Activated CD8-positive, alpha-beta memory T cell treated with anti-CD3 and anti-CD28 coated beads, Interleukin-2, amount 50 U/mL, for 1 hour (primary cell): ENCODE results near the gene THG1L.
A peak's percentile ranks its signal among the peaks of the same experiment; 100 is the strongest.
"Not testable (repeated sequence)": the region's sequence is repeated elsewhere in the genome, so short reads cannot be mapped to it uniquely, and the experiment has no call there.

ENCODE experiments used
- DNase-seq: peaks from one replicate; pipeline ENCODE4 v3.0.0-alpha.2; 2020; ENCODE audit errors: extremely low read depth

THG1L gene

DNA sequence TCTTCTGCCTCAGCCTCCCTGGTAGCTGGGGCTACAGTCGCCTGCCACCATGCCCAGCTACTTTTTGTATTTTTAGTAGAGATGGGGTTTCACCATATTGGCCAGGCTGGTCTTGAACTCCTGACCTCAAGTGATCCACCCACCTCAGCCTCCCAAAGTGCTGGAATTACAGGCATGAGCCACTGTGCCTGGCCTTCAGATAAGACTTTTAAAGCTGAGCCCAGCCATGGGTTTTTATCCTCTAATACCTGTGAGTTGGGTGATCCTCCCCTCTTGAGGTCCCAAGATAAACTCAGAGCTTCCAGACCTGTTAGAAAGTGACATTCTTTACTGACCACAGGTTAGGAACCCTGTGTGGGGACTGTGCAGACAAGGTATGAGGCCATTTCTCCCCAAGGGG lies 3.4 kb upstream of the THG1L start:
- DNase-seq, result not testable (repeated sequence)

GRCh38 chr5:157729858-157730257 lies 1.4 kb upstream of the THG1L start:
- no peak for DNase-seq

GRCh38 chr5:157730900-157731271 lies 334 bp upstream of the THG1L start:
- DNase-seq, result no peak

DNA sequence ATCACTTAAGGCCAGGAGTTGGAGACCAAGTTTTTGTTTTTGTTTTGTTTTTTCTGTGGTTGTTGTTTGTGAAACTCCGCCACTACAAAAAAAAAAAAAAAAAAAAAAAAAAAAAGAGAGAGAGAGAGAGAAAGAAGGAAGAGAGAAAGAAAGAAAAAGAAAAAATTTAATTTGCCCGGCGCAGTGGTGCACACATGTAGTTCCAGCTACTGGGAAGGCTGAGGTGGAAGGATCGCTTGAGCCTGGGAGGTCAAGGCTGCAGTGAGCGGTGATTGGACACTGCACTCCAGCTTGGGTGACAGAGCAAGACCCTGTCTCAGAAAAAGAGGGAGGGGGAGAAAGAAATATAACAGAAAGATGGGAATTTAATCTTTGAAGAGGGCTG lies 902 bp downstream of the THG1L start:
- DNase-seq, result no peak

DNA sequence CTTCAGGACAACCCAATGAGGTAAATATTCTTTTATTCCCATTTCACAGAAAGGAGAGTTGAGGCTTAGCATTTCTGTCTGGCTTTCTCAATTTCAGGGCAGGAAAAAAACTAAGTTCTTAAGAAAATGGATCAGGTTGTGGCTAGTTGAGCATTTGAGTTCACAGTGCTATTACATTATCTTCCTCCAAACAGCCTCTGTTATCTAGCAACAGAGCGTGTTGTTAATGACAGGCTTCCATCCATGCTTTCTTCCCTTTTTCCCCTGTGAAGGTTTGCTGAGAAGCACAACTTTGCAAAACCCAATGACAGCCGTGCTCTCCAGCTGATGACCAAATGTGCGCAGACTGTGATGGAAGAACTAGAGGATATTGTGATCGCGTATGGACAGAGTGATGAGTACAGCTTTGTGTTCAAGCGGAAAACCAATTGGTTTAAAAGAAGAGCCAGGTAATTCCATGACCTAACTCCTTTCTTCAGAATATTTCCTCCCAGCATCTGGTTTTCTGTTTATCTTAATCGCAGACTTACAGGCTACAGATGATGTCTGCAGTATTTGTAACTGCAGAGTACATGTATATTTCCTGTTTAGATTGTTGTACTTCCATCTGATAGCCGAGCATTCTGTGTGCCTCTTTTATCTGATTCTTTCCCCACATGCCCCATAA lies 1.5 kb downstream of the THG1L start:
- DNase-seq, result no peak

GRCh38 chr5:157734436-157734835 lies 3.2 kb downstream of the THG1L start:
- no peak for DNase-seq

- DNase-seq, result no peak
These were observed 4.8 kb downstream of the THG1L start for GRCh38 chr5:157735991-157736390.

DNA sequence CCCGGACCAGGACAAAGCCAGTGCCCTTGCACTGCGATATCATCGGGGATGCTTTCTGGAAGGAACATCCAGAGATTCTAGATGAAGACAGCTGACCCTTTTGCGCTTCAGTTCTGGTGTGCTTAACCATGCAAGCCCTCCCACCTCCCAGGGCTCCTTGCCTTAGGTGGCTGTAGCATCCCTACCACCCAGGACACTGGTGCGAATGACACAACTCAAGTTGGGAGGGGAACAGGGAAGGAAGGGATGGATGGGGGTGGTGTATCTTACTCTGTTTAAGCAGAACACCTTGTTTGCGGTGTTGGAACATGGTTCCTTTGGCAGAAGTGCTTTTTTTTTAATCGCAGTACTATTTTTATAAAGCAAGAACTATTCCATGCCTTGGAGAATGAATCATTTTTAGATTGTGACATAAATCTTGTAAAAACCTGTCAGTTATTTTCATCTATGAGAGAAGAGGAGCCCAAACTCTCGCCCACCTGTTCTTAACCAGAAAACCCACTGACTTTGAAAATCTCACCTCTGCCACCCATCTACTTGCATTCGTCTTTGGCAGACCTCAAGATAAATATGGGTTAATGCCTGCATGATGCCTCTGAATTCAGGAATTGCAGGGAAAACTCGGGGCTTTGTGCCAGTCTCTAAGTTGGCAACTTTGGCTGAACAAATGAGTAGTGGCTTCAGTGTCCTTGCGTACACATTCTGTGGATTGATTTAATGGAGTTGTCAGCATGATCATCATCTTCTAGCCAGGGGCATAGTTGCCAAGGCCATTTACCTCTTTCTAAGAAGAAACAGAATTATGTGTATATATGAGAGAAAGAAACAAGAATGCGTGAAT lies 8.4 kb downstream of the THG1L start:
- DNase-seq, result no peak

DNA sequence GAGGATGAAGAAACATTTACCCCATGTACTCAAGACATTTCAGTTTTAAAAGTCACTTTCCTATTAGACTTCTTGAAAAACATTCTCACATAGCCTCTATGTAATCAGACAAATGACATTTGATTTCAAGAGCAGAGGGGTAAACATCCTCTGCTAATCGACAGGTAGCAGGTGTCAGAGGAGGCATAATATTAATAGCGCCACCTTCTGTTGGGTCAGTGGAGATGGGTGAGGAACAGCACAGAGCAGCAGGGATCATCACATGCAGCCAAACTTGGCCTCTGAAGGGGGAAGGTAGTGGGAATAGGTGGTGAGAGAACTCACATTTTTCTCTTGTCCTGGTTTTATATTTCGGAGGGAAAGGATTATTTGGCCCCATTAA lies 9.0 kb downstream of the THG1L start:
- DNase-seq, result no peak

DNA sequence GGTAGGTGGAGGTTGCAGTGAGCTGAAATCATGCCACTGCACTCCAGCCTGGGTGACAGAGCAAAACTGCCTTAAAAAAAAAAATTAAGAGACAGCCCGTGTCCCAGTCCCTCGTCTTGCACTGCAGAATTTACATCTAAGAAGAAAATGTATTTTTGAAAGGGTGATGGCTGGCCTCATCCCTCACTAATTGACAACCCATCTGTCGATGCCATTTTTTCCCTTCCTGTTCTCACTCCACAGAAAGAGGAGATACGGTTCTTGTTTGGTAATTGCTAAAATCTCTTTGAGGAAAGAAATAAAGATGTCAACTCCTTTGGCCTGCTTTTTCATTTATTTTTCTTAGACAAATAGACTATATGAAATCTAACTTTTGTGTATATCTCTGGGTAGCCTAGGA lies 9.9 kb downstream of the THG1L start:
- DNase-seq, result no peak

DNA sequence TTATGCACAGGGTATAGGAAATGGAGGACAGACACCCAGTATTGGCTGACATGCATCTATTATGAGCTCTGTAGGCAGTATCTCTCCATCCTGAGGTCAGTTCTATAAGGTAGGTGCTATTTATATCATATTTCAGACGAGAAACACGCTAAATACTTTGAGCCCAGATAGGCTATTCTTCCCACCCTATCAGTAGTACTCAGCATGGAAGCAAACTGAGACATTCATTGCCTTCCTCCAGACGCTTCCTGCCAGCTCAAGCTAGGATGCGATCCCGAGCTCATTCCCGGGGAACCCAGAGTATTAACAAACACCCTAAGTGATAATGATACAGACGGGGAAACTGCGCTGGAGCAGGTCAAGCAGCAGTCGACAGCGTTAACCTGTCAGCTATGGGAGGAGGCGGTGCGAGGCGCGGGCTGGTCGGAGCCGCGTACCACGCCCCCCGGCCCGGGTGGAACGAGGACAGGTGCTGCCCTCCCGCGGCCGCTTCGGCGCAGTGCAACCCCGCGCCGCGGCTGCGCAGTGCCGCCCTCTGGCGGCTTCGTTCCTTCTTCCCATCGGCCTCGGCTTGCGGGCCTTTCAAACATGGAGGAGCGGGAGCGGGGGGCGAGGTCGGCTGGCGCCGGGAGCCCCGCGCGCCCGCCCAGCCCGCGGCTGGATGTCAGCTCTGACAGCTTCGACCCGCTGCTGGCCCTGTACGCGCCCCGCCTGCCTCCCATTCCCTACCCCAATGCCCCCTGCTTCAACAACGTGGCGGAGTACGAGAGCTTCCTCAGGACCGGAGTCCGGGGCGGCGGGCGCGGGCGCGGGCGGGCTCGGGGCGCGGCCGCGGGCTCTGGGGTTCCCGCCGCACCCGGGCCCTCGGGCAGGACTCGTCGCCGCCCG lies 12.2 kb downstream of the THG1L start, which contains the start of gene LSM11:
TSS of gene LSM11 (plus strand) at position 550 of the 888 bp plus-strand sequence. CDS start at position 589, 39 bp downstream.
- peak; percentile 71 for DNase-seq

- DNase-seq, result no peak
These were observed 13.1 kb downstream of the THG1L start for GRCh38 chr5:157744051-157745011.

DNA sequence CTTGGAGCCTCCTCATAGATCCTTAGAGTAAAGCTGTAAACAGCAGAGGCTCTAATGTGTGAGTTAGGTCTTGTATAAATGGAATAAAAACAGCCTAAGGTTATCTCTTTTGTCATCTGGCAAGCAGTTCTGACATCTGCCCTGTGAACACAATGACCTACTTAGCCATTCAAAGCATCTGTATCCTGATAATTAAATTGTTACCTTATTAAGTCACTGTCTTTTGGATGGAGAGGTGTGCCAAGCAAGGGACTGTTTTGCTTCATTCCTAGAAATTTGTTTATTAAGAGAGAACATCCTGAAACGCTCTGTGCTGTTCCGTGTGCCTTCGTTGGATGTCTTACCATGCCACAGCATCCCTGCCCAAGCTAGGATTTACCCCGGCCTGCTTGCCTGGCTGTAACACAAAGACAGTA lies 13.8 kb downstream of the THG1L start:
- no peak for DNase-seq

- no peak for DNase-seq
These were observed 16.0 kb downstream of the THG1L start for GRCh38 chr5:157747173-157747740.

- no peak for DNase-seq
These were observed 16.8 kb downstream of the THG1L start for GRCh38 chr5:157747766-157748700.

DNA sequence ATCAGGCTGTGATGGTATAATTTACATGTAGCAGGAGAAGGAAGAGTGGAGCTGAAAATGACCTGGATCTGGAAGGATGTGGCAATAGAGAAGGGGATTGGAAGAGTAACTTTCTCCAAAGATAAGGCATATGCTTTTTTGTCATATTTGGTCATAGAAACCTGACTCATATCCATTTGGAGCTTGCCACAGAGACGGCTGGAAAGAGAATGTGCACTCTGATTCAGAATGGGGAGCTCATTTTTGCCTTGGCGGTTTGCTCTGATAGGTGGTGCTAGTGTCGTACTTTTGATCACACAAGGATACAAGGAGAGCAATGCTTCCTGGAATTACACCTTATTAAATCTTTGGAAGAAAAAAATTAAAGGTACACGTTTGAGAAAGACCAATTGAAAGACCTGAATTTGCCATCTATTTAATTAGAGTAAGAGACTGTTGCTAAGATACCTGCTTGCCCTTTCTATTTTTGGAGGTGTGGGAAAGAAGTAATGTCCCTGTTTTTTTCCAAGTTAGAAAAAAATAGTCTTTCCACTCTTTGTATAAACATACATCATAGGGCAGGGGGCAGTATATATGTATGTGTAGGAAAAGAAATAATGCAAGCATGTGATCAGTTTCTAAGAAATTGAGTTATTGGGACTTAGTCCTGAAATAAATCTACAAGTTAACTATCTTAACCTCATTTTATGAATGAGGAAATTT lies 17.7 kb downstream of the THG1L start:
- DNase-seq, result no peak

GRCh38 chr5:157749462-157749799 lies 18.2 kb downstream of the THG1L start:
- DNase-seq, result no peak

GRCh38 chr5:157750320-157750719 lies 19.1 kb downstream of the THG1L start:
- DNase-seq, result no peak

DNA sequence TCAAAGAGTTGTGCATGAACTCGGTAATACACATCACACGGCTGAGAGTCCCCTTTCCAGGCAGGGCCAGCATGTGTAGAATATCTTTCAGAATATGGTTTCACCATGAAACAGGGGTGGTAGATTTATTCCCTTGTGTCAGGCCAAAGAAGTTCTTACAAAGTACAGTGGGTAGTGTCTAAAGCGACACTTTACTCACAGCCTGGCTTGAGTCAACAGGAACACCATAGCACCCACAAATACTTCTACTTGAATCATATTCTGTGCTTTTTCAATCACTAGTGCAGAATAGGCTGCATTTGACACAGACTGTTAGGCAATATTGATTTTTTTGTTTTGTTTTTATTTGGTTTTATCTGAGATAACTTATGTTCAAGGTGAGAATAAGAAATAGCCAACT lies 24.9 kb downstream of the THG1L start:
- no peak for DNase-seq
